Endothelial cell (in vitro differentiated cells): ENCODE measurements around the gene DDX39A. TPM values are rescaled to one million over a fixed set of nuclear protein-coding genes. Genes with fewer than 3 reads are reported as not detected.
A peak's percentile ranks its signal among the peaks of the same experiment; 100 is the strongest.
"Not testable (repeated sequence)": the region's sequence is repeated elsewhere in the genome, so short reads cannot be mapped to it uniquely, and the experiment has no call there.

Experiments used
- DNase-seq: peaks from one replicate; pipeline ENCODE4 v3.0.0; 2021; ENCODE audit warnings: low spot score
- H3K27ac Mint-ChIP-seq: one replicate; pipeline ENCODE4 v1.8.0; 2021; ENCODE audit warnings: mixed read lengths, inconsistent platforms; ENCODE audit not compliant: unreplicated experiment
- H3K27me3 Mint-ChIP-seq: one replicate; pipeline ENCODE4 v1.8.0; 2021; ENCODE audit warnings: mild to moderate bottlenecking, moderate library complexity, mixed read lengths, inconsistent platforms; ENCODE audit not compliant: unreplicated experiment
- H3K36me3 Mint-ChIP-seq: one replicate; pipeline ENCODE4 v1.8.0; 2021; ENCODE audit warnings: mild to moderate bottlenecking, low read depth, mixed read lengths, inconsistent platforms; ENCODE audit not compliant: unreplicated experiment
- H3K4me1 Mint-ChIP-seq: one replicate; pipeline ENCODE4 v1.8.0; 2021; ENCODE audit warnings: mild to moderate bottlenecking, mixed read lengths, inconsistent platforms; ENCODE audit not compliant: unreplicated experiment
- H3K4me3 Mint-ChIP-seq: one replicate; pipeline ENCODE4 v1.8.0; 2021; ENCODE audit warnings: mild to moderate bottlenecking, mixed read lengths, inconsistent platforms; ENCODE audit not compliant: unreplicated experiment
- H3K9me3 Mint-ChIP-seq: one replicate; pipeline ENCODE4 v1.8.0; 2021; ENCODE audit warnings: mixed read lengths, inconsistent platforms; ENCODE audit not compliant: unreplicated experiment
- total RNA-seq: library from RNA; stranded (reverse); fragmentation: NEBNext Ultra II Directional; extraction: Animal tissue kit (Norgen Biotek cat#: 25700); gene quantifications from one replicate; pipeline ENCODE4 v1.2.1, GENCODE V29; 2021; ENCODE audit not compliant: unreplicated experiment
- TF ChIP-seq, protein P1 (sequence below): fragments of 200-600 bp; sonication (generic); IDR thresholded peaks from one replicate; pipeline ENCODE4 v1.5.0; 2021; ENCODE audit warnings: antibody characterized with exemption; ENCODE audit not compliant: unreplicated experiment

The DDX39A gene
- total RNA-seq, 1 donor from 2014 or later = 81.1 TPM

DNA sequence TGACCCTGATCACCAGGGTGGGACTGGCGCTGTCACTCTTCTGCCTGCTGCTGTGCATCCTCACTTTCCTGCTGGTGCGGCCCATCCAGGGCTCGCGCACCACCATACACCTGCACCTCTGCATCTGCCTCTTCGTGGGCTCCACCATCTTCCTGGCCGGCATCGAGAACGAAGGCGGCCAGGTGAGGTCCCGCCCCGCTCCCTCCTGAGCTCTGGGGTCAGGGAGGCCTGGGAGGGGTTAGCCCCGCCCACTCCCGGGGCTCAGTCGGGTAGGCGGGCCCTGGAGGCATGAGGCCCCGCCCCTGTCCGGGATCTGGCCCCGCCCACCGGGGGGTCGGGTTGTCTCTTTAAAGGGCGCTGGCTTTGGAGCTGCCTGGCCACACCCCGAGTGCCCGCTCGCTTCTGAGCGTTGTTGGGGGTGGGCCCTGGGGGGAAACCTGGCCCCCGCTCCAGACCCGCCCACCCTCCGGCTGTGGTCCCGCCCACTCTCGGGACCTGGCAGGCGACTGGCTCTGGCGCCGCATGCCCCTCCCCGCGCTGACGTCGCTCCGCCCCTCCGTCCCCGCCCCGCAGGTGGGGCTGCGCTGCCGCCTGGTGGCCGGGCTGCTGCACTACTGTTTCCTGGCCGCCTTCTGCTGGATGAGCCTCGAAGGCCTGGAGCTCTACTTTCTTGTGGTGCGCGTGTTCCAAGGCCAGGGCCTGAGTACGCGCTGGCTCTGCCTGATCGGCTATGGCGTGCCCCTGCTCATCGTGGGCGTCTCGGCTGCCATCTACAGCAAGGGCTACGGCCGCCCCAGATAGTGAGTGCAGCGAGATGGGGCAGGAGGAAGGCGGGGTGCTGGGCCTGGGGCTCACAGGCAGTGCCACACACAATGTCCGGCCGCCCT, 13.1 kb downstream of the DDX39A start:
- H3K27ac Mint-ChIP-seq = no peak overlapping the region
- H3K27me3 Mint-ChIP-seq = peaks cover 5% of the 10 kb centered on the region
- H3K4me3 Mint-ChIP-seq = peak overlapping the region; percentile 63
- H3K36me3 Mint-ChIP-seq = peaks cover 14% of the 10 kb centered on the region
- peak; percentile 99 for DNase-seq
- TF ChIP-seq, protein P1, sequence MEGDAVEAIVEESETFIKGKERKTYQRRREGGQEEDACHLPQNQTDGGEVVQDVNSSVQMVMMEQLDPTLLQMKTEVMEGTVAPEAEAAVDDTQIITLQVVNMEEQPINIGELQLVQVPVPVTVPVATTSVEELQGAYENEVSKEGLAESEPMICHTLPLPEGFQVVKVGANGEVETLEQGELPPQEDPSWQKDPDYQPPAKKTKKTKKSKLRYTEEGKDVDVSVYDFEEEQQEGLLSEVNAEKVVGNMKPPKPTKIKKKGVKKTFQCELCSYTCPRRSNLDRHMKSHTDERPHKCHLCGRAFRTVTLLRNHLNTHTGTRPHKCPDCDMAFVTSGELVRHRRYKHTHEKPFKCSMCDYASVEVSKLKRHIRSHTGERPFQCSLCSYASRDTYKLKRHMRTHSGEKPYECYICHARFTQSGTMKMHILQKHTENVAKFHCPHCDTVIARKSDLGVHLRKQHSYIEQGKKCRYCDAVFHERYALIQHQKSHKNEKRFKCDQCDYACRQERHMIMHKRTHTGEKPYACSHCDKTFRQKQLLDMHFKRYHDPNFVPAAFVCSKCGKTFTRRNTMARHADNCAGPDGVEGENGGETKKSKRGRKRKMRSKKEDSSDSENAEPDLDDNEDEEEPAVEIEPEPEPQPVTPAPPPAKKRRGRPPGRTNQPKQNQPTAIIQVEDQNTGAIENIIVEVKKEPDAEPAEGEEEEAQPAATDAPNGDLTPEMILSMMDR = peak; percentile 98
- H3K4me1 Mint-ChIP-seq = peaks cover 3% of the 10 kb centered on the region
- no peaks in the 10 kb centered on the region for H3K9me3 Mint-ChIP-seq

DNA sequence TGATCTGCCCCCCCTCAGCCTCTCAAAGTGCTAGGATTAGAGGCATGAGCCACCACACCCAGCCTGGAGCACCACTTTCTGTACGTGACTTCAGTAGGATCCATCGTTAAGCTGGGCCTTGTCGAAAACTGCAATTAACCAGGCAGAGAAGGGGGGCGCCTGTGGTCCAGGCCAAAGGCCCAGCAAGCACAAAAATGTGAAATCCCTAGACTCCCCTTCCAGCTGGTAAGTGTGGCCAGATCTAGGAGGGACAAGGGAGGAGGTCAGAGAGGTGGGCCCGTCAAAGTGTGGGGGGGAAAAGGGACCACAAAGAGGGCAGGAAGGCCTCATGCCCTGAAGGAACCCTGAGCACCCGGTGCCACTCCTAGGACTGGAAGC, 13.8 kb downstream of the DDX39A start:
- Mint-ChIP-seq H3K4me3 (peak overlapping the region; percentile 63), H3K36me3 (peaks cover 14% of the 10 kb centered on the region), H3K27ac (no peak overlapping the region), H3K27me3 (peaks cover 5% of the 10 kb centered on the region), H3K4me1 (peaks cover 3% of the 10 kb centered on the region), H3K9me3 (no peaks in the 10 kb centered on the region)
- TF ChIP-seq, protein P1 = no peak
- no peak for DNase-seq

DNA sequence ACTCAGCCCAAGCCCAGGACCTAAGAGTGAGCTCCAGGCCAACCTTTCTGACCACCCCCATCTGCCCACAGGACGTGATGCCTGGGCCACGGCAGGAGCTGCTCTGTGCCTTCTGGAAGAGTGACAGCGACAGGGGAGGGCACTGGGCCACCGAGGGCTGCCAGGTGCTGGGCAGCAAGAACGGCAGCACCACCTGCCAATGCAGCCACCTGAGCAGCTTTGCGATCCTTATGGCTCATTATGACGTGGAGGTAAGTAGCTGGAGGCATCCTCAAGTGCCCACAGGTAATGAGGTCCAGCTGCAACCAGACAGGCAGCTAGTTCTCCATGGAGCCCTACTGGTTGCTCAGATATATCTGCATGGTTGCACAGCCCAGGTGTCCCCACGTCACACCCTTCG, 14.8 kb downstream of the DDX39A start:
- Mint-ChIP-seq H3K36me3 (peaks cover 10% of the 10 kb centered on the region), H3K4me3 (no peak overlapping the region), H3K27ac (no peak overlapping the region), H3K27me3 (peaks cover 3% of the 10 kb centered on the region), H3K4me1 (peaks cover 3% of the 10 kb centered on the region), H3K9me3 (no peaks in the 10 kb centered on the region)
- no peak for DNase-seq
- TF ChIP-seq, protein P1 = no peak

DNA sequence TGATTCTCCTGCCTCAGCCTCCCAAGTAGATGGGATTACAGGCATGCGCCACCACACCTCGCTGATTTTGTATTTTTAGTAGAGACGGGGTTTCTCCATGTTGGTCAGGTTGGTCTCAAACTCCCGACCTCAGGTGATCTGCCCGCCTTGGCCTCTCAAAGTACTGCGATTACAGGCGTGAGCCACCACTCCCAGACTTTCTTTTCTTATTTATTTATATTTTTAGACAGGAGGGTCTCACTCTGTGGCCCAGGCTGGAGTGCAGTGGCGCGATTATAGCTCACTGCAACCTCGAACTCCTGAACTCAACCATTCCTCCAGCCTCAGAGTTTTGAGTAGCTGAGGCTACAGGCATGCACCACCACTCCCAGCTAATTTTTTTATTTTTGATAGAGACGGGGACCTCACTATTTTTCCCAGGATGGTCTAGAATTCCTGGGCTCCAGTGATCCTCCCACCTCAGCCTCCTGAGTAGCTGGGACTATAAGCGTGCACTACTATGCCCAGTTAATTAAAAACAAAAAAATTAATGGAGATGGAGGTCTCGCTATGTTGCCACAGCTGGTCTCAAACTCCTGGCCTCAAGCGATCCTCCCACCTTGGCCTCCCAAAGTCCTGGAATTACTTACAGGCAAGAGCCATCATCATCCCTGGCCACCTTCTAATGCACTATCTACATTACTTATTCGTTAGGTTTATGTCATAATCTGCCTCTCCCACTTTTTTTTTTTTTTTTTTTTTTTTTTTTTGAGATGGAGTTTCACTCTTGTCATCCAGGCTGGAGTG, 15.8 kb downstream of the DDX39A start:
- H3K4me1 Mint-ChIP-seq, H3K27me3 Mint-ChIP-seq, H3K9me3 Mint-ChIP-seq, DNase-seq, H3K27ac Mint-ChIP-seq, H3K4me3 Mint-ChIP-seq, H3K36me3 Mint-ChIP-seq: not testable (repeated sequence)

DNA sequence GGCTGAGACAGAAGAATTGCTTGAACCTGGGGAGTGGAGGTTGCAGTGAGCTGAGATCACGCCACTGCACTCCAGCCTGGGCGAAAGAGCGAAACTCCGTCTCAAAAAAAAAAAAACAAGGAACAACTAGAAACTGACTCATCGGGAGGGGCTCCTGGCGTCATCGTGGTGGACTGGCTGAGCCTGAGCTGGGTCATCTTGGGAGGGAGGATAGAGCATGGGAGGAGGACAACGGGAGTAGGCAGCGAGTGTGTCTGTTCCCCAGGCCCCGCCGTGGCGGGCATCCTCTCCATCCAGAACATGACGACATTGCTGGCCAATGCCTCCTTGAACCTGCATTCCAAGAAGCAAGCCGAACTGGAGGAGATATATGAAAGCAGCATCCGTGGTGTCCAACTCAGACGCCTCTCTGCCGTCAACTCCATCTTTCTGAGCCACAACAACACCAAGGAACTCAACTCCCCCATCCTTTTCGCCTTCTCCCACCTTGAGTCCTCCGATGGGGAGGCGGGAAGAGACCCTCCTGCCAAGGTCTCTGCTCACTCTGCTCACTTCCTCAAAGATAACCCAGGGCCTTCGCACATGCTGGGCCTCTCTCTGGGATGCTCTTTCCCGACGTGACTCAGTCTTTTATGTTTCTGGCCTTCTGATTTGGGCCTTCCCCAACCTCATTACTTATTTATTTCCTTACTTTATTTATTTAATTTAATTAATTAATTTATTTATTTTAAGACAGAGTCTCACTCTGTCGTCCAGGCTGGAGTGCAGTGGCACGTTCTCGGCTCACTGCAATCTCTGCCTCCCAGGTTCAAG, 16.6 kb downstream of the DDX39A start:
- peaks cover 3% of the 10 kb centered on the region for H3K27me3 Mint-ChIP-seq
- H3K36me3 Mint-ChIP-seq = no peaks in the 10 kb centered on the region
- H3K4me3 Mint-ChIP-seq = no peak overlapping the region
- peaks cover 3% of the 10 kb centered on the region for H3K4me1 Mint-ChIP-seq
- H3K9me3 Mint-ChIP-seq = no peaks in the 10 kb centered on the region
- H3K27ac Mint-ChIP-seq = no peak overlapping the region
- DNase-seq = no peak
- TF ChIP-seq, protein P1 = no peak
